ENCODE data around the gene LSM2. TPM values are rescaled to one million over a fixed set of nuclear protein-coding genes. Genes with fewer than 3 reads are reported as not detected.
"Not testable (repeated sequence)": the region's sequence is repeated elsewhere in the genome, so short reads cannot be mapped to it uniquely, and the experiment has no call there.

LSM2 gene
- total RNA-seq, 2 experiments from 2014 or later: 172 to 174 TPM

DNA sequence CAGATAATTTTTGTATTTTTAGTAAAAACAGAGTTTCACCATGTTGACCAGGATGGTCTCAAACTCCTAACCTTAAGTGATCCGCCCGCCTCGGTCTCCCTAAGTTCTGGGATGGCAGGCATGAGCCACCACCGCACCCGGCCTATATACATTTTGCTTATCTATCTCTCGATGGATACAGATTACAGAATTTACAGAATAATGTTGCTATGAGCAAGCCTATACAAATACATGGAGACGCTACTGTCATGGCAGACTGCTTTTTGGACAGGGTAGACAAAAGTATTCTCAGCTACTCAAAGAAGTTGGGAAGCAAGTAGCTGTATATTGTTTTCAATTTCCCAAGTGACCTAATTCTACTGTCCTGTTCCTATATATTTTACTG lies 6.7 kb upstream of the LSM2 start:
- peaks cover 46% of the 10 kb centered on the region for H3K4me1 Mint-ChIP-seq (ENCODE audit: low read depth)
- CTCF ChIA-PET: interaction anchor here (1.0 to 1.7 kb wide), 5 partner anchors 15 to 76 kb away, joined by 3 to 6 read pairs (median 4); no protein-coding TSS in a partner anchor
- no peaks in the 10 kb centered on the region for H3K27me3 Mint-ChIP-seq (ENCODE audit: low read depth)
- peak overlapping the region; percentile 67 for H3K4me3 Mint-ChIP-seq
- no peaks in the 10 kb centered on the region for H3K9me3 Mint-ChIP-seq
- intact Hi-C loops (cut with micrococcal nuclease): loop anchor here (2.0 kb wide), 3 partner anchors 13 to 149 kb away; partner anchors contain the start of genes GPANK1 and HSPA1B
- no peaks in the 10 kb centered on the region for H3K36me3 Mint-ChIP-seq (ENCODE audit: low read depth)
- DNase-seq: no peak
- H3K27ac Mint-ChIP-seq: peak overlapping the region; percentile 96

DNA sequence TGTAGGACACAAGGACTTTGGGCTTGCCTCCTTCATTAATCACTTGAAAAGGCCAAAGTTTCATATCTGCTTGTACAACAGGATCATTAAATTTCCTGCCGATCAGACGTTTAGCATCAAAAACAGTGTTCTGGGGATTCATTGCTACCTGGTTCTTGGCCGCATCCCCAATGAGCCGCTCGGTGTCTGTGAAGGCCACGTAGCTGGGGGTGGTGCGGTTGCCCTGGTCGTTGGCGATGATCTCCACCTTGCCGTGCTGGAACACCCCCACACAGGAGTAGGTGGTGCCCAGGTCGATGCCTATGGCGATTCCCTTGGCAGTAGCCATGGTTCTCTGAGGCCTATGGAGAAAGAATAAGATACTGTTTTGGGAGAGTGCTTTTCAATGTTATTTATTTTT lies 4.9 kb upstream of the LSM2 start:
- no peaks in the 10 kb centered on the region for H3K36me3 Mint-ChIP-seq (ENCODE audit: low read depth)
- H3K4me3 Mint-ChIP-seq: no peak overlapping the region
- DNase-seq: no peak
- H3K9me3 Mint-ChIP-seq: no peaks in the 10 kb centered on the region
- peaks cover 37% of the 10 kb centered on the region for H3K4me1 Mint-ChIP-seq (ENCODE audit: low read depth)
- peak overlapping the region; percentile 35 for H3K27ac Mint-ChIP-seq
- intact Hi-C loops (cut with micrococcal nuclease): loop anchor here (2.0 kb wide), 3 partner anchors 15 to 147 kb away; partner anchors contain the start of genes GPANK1 and HSPA1B
- H3K27me3 Mint-ChIP-seq (ENCODE audit: low read depth): no peaks in the 10 kb centered on the region
- CTCF ChIA-PET: interaction anchor here (0.6 to 0.7 kb wide), 4 partner anchors 13 to 261 kb away, joined by 3 to 6 read pairs (median 3); no protein-coding TSS in a partner anchor

- DNase-seq; H3K9me3 Mint-ChIP-seq; H3K36me3 Mint-ChIP-seq (ENCODE audit: low read depth); intact Hi-C loops (cut with micrococcal nuclease); H3K27me3 Mint-ChIP-seq (ENCODE audit: low read depth); H3K4me3 Mint-ChIP-seq; H3K27ac Mint-ChIP-seq: not testable (repeated sequence)
- CTCF ChIA-PET: interaction anchor here (0.6 kb wide), 1 partner anchor 283 kb away, joined by 3 read pairs; no protein-coding TSS in a partner anchor
- peaks cover 37% of the 10 kb centered on the region for H3K4me1 Mint-ChIP-seq (ENCODE audit: low read depth)
These were observed 1.8 kb upstream of the LSM2 start for GRCh38 chr6:31808599-31808998.

DNA sequence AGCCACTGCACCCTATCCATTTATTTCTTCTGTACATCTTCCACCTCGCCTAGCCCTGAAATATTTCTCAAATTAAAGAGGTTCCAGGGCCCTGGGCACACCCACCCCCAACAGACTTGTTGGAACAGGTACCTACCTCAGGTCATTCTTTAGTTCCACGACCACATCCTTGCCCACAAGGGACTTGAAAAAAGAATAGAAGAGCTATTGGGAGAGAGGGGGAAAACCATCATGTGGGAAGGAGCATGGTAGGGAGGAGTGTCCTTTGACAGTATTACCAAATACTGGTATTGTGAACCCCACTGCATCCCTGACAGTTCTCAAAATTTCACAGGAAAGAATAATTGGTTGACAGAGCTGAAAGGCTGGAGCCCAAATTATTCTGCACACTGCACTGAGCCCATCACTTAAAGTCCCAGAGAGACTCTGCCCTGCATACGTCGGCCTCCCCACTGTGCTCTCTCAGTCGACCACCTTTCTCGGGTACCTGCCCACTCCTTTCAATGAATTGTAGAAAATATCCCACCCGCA lies 762 bp downstream of the LSM2 start:
- Mint-ChIP-seq H3K4me3 (peak overlapping the region; percentile 94), H3K9me3 (no peaks in the 10 kb centered on the region), H3K27me3 (ENCODE audit: low read depth) (no peaks in the 10 kb centered on the region), H3K4me1 (ENCODE audit: low read depth) (peaks cover 24% of the 10 kb centered on the region), H3K36me3 (ENCODE audit: low read depth) (peaks cover 13% of the 10 kb centered on the region), H3K27ac (peak overlapping the region; percentile 86)
- intact Hi-C loops (cut with micrococcal nuclease): loop anchor here (1.0 kb wide), 1 partner anchor 11 kb away; the partner anchor contains the start of gene VARS1
- CTCF ChIA-PET: interaction anchor here (0.8 to 3.6 kb wide), 8 partner anchors 10 to 146 kb away, joined by 3 to 15 read pairs (median 4); no protein-coding TSS in a partner anchor
- DNase-seq: no peak

GRCh38 chr6:31801031-31801927 lies 5.5 kb downstream of the LSM2 start:
- intact Hi-C loops (cut with micrococcal nuclease); H3K4me3 Mint-ChIP-seq; H3K27me3 Mint-ChIP-seq (ENCODE audit: low read depth); H3K27ac Mint-ChIP-seq; DNase-seq; H3K9me3 Mint-ChIP-seq: not testable (repeated sequence)
- Mint-ChIP-seq H3K36me3 (ENCODE audit: low read depth) (peaks cover 20% of the 10 kb centered on the region), H3K4me1 (ENCODE audit: low read depth) (peaks cover 35% of the 10 kb centered on the region)
- CTCF ChIA-PET: interaction anchor here (0.7 to 2.7 kb wide), 3 partner anchors 19 to 403 kb away, joined by 3 to 8 read pairs (median 3); no protein-coding TSS in a partner anchor

GRCh38 chr6:31799781-31800180 lies 7.0 kb downstream of the LSM2 start:
- DNase-seq: no peak
- Mint-ChIP-seq H3K27ac (no peak overlapping the region), H3K36me3 (ENCODE audit: low read depth) (peaks cover 21% of the 10 kb centered on the region), H3K4me1 (ENCODE audit: low read depth) (peaks cover 21% of the 10 kb centered on the region), H3K27me3 (ENCODE audit: low read depth) (no peaks in the 10 kb centered on the region), H3K4me3 (no peak overlapping the region), H3K9me3 (no peaks in the 10 kb centered on the region)
- CTCF ChIA-PET: interaction anchor here (0.7 to 2.7 kb wide), 3 partner anchors 20 to 329 kb away, joined by 3 to 8 read pairs (median 4); no protein-coding TSS in a partner anchor
- intact Hi-C loops (cut with micrococcal nuclease): no loop called here

DNA sequence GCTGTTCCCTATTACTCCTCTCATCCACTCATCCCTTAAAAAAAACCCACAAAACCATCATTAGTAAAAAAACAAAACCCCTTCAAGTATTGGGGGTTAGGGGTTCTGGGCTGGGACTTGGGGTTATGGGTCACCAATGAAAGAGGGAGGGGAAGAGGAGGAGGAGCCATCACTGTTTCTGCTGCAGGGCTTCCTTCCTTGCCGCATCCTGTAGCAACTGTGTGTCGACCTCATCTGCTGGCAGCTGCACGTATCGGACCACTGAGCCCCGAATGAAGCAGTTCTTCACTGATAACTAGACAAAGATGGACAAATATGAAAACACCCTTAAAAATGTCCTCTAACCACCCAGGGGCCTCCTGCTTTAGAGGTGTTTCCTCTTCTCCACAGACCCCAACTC lies 9.2 kb downstream of the LSM2 start:
- Mint-ChIP-seq H3K9me3 (no peaks in the 10 kb centered on the region), H3K4me1 (ENCODE audit: low read depth) (peaks cover 34% of the 10 kb centered on the region), H3K36me3 (ENCODE audit: low read depth) (peaks cover 22% of the 10 kb centered on the region), H3K27ac (peak overlapping the region; percentile 63), H3K4me3 (no peak overlapping the region), H3K27me3 (ENCODE audit: low read depth) (no peaks in the 10 kb centered on the region)
- intact Hi-C loops (cut with micrococcal nuclease): loop anchor here (2.0 kb wide), 2 partner anchors 15 to 25 kb away; no protein-coding TSS in a partner anchor
- CTCF ChIA-PET: no interaction called here
- DNase-seq: peak; percentile 49

GRCh38 chr6:31796993-31797385 lies 9.8 kb downstream of the LSM2 start:
- Mint-ChIP-seq H3K27ac (peak overlapping the region; percentile 63), H3K36me3 (ENCODE audit: low read depth) (peaks cover 21% of the 10 kb centered on the region), H3K4me3 (no peak overlapping the region), H3K4me1 (ENCODE audit: low read depth) (peaks cover 39% of the 10 kb centered on the region), H3K9me3 (no peaks in the 10 kb centered on the region), H3K27me3 (ENCODE audit: low read depth) (no peaks in the 10 kb centered on the region)
- CTCF ChIA-PET: interaction anchor here (0.8 to 1.5 kb wide), 2 partner anchors 68 to 71 kb away, joined by 3 to 5 read pairs; partner anchors contain the start of gene DDAH2
- no peak for DNase-seq
- intact Hi-C loops (cut with micrococcal nuclease): loop anchor here (2.0 kb wide), 2 partner anchors 16 to 26 kb away; no protein-coding TSS in a partner anchor

GRCh38 chr6:31795616-31796298 lies 11.0 kb downstream of the LSM2 start, which contains the start of gene VARS1:
Gene VARS1, minus strand, starts transcription at chr6:31795752. Its CDS starts 535 bp downstream, at chr6:31795217.
- intact Hi-C loops (cut with micrococcal nuclease): loop anchor here (1.0 to 2.0 kb wide), 8 partner anchors 11 to 92 kb away; partner anchors contain the start of genes ABHD16A, DDAH2, LSM2 and NEU1
- peaks cover 23% of the 10 kb centered on the region for H3K36me3 Mint-ChIP-seq (ENCODE audit: low read depth)

GRCh38 chr6:31794866-31795615 lies 11.7 kb downstream of the LSM2 start:
- CTCF ChIA-PET: interaction anchor here (1.2 kb wide), 1 partner anchor 32 kb away, joined by 3 read pairs; the partner anchor contains the start of gene HSPA1B
- Mint-ChIP-seq H3K4me3 (peak overlapping the region; percentile 99), H3K36me3 (ENCODE audit: low read depth) (peaks cover 25% of the 10 kb centered on the region), H3K4me1 (ENCODE audit: low read depth) (peaks cover 45% of the 10 kb centered on the region), H3K9me3 (no peaks in the 10 kb centered on the region), H3K27ac (peak overlapping the region; percentile 96), H3K27me3 (ENCODE audit: low read depth) (no peaks in the 10 kb centered on the region)
- intact Hi-C loops (cut with micrococcal nuclease): loop anchor here (1.0 to 2.0 kb wide), 6 partner anchors 11 to 92 kb away; partner anchors contain the start of genes ABHD16A, DDAH2, LSM2 and NEU1
- DNase-seq: no peak

More at GRCh38 chr6:31795616-31796298, 11.0 kb downstream of the LSM2 start, which contains the start of gene VARS1:
- CTCF ChIA-PET: interaction anchor here (0.8 to 1.5 kb wide), 7 partner anchors 10 to 72 kb away, joined by 3 to 5 read pairs (median 4); partner anchors contain the start of genes DDAH2, HSPA1B and LSM2
- DNase-seq: peak; percentile 89
- no peaks in the 10 kb centered on the region for H3K27me3 Mint-ChIP-seq (ENCODE audit: low read depth)
- H3K4me1 Mint-ChIP-seq (ENCODE audit: low read depth): peaks cover 43% of the 10 kb centered on the region
- H3K4me3 Mint-ChIP-seq: peak within 1 kb of the TSS; percentile 99
- no peaks in the 10 kb centered on the region for H3K9me3 Mint-ChIP-seq
- H3K27ac Mint-ChIP-seq: peak within 1 kb of the TSS; percentile 96

Data from activated naive CD4-positive, alpha-beta T cell treated with anti-CD3 and anti-CD28 coated beads for 36 hours (primary cell).